ENCODE measurements around the gene EVA1C. TPM values are rescaled to one million over a fixed set of nuclear protein-coding genes. Genes with fewer than 3 reads are reported as not detected.

The EVA1C gene
- total RNA-seq, 1 donor from 2014 or later, result 7.6 TPM

DNA sequence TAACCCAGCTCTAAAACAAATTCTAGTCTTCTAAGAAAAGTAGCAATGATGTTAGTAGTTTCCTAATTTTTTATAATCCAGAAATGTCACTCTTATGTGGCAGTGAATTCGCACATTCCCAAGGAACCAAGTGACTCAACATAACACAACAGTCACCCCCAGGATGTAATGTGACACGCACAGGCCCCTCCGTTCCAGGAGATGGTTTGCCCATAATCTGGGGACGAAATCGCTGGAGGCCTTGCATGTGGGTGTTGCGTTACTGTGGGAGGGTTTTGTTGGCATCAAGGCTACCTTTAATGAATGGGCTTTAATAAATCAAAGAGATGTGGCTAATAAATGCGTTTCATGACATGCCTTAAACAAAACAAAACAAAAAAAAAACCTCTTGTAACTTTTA, 50.9 kb downstream of the EVA1C start:
- no peak overlapping the region for H3K4me3 Mint-ChIP-seq
- intact Hi-C loops (cut with micrococcal nuclease), result no loop called here

DNA sequence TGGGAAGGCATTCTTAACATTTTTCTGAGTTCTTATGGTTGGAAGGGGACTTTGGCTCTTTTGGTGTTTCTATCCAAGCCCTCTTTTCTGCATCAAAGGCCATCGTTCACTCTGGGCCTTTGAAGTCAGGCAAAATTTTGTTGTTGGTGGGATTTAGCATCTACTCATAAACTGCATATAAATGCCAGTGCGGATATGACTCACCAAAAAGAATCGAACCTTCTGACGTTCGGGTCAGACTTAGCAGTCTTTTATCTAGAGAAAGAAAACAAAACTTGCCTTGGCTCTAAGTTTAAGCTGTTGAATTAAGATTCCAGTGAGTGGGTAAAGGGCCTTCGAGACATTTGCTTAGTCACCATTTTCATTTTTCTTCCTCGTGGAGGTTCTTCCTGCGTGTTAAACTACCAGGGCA, 51.4 kb downstream of the EVA1C start:
- Mint-ChIP-seq H3K9me3 (no peaks in the 10 kb centered on the region), H3K4me1 (ENCODE audit: low read depth) (no peaks in the 10 kb centered on the region), H3K36me3 (ENCODE audit: low read depth) (no peaks in the 10 kb centered on the region), H3K27ac (no peak overlapping the region), H3K4me3 (no peak overlapping the region), H3K27me3 (ENCODE audit: insufficient read depth) (no peaks in the 10 kb centered on the region)
- no peak for DNase-seq (ENCODE audit: low spot score)
- intact Hi-C loops (cut with micrococcal nuclease), result no loop called here

More for the DNA sequence above, 50.9 kb downstream of the EVA1C start:
- no peaks in the 10 kb centered on the region for H3K27me3 Mint-ChIP-seq (ENCODE audit: insufficient read depth)
- no peaks in the 10 kb centered on the region for H3K9me3 Mint-ChIP-seq
- no peak for DNase-seq (ENCODE audit: low spot score)
- H3K27ac Mint-ChIP-seq, result no peak overlapping the region
- no peaks in the 10 kb centered on the region for H3K36me3 Mint-ChIP-seq (ENCODE audit: low read depth)
- no peaks in the 10 kb centered on the region for H3K4me1 Mint-ChIP-seq (ENCODE audit: low read depth)

DNA sequence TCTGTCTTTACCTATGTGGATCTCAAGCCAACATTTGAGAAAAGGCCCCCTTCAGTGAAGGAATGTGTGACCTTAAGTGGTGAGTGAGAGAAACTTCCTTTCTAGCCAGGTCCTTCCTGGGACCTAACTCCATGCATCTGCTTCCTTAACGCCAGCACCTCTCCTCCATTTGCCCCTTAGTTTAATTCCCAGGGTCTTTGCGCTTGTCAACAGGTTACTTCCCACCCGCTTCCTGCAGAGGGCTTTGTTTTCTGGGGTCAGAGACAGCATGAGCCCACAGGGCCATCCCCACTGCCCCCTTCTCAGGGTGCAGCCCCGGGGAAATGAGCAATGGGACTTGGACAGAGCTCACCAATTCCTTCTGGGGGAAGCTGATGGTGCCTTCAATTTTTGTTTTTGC, 54.8 kb downstream of the EVA1C start:
- no peaks in the 10 kb centered on the region for H3K4me1 Mint-ChIP-seq (ENCODE audit: low read depth)
- H3K4me3 Mint-ChIP-seq, result no peak overlapping the region
- intact Hi-C loops (cut with micrococcal nuclease), result no loop called here
- no peak for DNase-seq (ENCODE audit: low spot score)
- H3K27ac Mint-ChIP-seq, result no peak overlapping the region
- no peaks in the 10 kb centered on the region for H3K27me3 Mint-ChIP-seq (ENCODE audit: insufficient read depth)
- no peaks in the 10 kb centered on the region for H3K9me3 Mint-ChIP-seq
- no peaks in the 10 kb centered on the region for H3K36me3 Mint-ChIP-seq (ENCODE audit: low read depth)

DNA sequence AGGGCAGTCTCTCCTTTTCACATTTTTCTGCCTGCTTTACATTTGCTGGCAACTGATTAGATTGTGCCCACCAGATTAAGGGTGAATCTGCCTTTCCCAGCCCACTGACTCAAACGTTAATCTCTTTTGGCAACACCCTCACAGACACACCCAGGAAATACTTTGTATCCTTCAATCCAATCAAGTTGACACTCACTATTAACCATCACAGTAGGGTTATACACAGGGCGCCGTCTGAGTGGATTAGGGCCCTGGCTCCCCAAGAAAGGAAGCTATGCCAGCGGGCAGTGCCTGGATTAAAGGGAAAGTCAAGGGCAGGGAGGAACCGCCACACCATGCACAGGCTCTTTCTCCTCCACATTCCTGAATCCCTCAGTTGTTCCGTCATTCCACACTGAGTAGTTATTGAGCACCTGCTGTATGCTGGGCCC, 56.2 kb downstream of the EVA1C start:
- Mint-ChIP-seq H3K9me3 (no peaks in the 10 kb centered on the region), H3K27ac (no peak overlapping the region), H3K4me3 (no peak overlapping the region), H3K36me3 (ENCODE audit: low read depth) (no peaks in the 10 kb centered on the region), H3K4me1 (ENCODE audit: low read depth) (no peaks in the 10 kb centered on the region), H3K27me3 (ENCODE audit: insufficient read depth) (no peaks in the 10 kb centered on the region)
- DNase-seq (ENCODE audit: low spot score), result no peak
- intact Hi-C loops (cut with micrococcal nuclease), result no loop called here

DNA sequence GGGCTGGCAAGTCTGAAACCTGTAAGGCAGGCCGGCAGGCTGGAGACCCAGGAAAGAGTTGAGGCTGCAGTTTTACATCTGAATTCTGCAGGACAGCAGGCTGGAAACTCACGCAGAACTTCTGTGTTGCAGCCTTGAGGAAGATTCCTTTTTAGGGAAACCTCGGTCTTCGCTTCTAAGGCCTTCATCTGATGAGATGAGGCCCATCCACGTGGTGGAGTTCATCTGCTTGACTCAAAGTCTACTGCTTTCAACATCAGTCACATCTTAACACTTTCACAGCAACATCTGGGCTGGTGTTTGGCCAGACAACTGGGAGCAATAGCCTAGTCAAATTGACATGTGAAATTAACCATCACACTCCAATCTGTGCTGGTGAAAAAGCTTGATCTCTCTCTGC, 57.1 kb downstream of the EVA1C start:
- no peaks in the 10 kb centered on the region for H3K4me1 Mint-ChIP-seq (ENCODE audit: low read depth)
- DNase-seq (ENCODE audit: low spot score), result no peak
- H3K9me3 Mint-ChIP-seq, result no peaks in the 10 kb centered on the region
- H3K36me3 Mint-ChIP-seq (ENCODE audit: low read depth), result no peaks in the 10 kb centered on the region
- no peak overlapping the region for H3K27ac Mint-ChIP-seq
- H3K27me3 Mint-ChIP-seq (ENCODE audit: insufficient read depth), result no peaks in the 10 kb centered on the region
- no peak overlapping the region for H3K4me3 Mint-ChIP-seq
- intact Hi-C loops (cut with micrococcal nuclease), result no loop called here

DNA sequence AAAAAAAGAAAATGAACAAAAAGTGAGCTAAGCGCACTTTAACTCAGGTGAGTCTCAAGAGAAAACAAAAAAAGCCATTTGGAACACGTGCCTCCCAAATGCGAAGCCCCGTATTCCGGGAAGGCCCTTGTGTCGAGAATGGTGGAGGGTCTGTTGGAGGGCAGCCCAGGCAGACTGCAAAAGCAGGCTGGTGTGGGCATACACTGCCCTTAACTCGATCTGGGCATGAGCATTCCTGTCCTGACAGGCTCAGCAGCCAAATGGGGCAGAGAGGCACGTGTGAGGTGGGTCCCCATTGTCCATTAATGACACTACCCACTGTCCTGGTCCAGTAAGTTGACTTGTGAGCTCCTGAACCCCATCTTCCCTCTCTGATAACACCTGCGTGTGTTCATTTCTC, 57.7 kb downstream of the EVA1C start:
- intact Hi-C loops (cut with micrococcal nuclease), result no loop called here
- DNase-seq (ENCODE audit: low spot score), result no peak
- no peaks in the 10 kb centered on the region for H3K9me3 Mint-ChIP-seq
- no peak overlapping the region for H3K4me3 Mint-ChIP-seq
- no peak overlapping the region for H3K27ac Mint-ChIP-seq
- H3K27me3 Mint-ChIP-seq (ENCODE audit: insufficient read depth), result no peaks in the 10 kb centered on the region
- H3K36me3 Mint-ChIP-seq (ENCODE audit: low read depth), result no peaks in the 10 kb centered on the region
- no peaks in the 10 kb centered on the region for H3K4me1 Mint-ChIP-seq (ENCODE audit: low read depth)

DNA sequence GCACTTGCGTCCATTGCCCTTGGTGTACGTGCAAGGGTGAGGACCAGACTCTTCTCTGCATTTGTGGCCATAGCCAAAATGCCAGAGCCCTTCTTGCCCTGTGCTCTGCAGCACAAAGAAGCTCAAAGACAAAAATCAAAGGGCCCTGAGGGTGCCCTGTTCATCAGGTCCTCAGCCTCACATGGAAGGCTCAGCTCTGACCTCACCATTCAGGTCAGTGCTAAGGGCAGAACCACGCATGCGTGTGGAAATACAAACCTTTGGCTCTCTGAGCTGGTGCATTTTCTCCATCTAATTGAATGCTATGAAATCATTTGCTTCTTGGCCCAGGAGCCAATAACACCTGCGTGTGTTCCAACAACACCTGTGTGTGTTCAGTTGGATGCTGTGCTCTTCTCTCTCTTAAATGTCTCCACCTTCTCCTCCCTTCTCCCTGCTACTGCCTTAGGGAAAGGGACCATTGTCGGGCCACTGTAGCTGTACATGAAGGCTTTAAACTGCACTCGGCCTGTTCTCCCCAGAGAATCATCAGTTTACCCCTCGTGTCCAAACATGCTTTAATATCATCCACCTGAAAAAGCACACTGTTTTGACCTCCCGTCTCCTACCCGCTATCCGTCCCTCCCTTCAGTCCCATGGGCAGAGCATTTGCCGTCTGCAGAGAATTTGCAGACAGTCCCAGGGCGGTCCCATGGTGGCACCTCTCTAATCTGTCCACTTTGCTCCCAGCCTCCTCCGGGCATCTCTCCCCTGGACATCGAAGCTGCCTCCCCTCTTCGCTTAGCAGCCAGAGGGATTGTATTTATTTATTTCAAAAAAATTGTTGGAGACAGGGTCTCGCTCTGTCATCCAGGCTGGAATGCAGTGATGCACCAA, 60.6 kb downstream of the EVA1C start:
- Mint-ChIP-seq H3K9me3 (no peaks in the 10 kb centered on the region), H3K4me3 (no peak overlapping the region), H3K36me3 (ENCODE audit: low read depth) (no peaks in the 10 kb centered on the region), H3K27ac (no peak overlapping the region), H3K27me3 (ENCODE audit: insufficient read depth) (no peaks in the 10 kb centered on the region), H3K4me1 (ENCODE audit: low read depth) (no peaks in the 10 kb centered on the region)
- intact Hi-C loops (cut with micrococcal nuclease), result no loop called here
- DNase-seq (ENCODE audit: low spot score), result no peak

DNA sequence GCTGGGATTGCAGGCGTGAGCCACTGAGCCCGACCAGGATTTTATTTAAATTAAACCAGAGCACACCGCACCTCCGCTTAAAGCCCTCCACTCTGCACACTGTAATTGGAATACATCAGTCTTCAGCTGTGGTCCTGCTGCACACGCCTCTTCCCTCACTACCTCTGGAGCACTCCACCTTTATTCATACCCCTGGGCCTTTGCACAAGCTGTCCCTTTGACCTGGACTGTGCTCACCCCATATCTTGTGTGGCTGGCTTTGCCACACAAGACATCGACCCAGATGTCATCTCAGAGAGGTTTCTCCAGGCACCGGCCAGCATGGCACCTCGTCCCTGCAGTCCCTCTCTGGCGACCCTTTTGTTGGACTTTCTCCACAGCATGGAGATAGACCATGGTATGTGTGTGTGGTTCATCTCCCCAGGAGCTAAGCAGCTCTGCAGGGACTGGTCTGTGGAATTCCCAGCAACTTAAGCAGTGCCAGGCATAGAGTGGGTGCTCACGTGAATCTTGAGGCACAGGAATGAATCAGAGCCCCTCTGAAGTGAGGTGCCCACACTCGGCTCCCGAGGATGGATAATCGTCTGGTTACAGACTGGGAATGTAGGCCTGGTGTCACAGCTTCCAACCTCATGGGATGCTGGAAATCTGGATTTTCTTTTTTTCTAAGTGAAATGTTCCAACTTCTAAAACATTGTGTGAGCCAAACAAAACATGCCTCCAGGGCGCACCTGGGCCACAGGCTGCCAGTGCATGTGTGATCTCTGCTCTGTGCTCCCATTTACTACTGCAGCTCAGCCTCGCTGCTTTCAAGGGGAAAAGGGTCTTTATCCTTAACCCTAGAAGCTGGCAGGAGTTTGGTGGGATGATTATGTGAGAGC, 61.9 kb downstream of the EVA1C start:
- peaks cover 8% of the 10 kb centered on the region for H3K4me1 Mint-ChIP-seq (ENCODE audit: low read depth)
- H3K4me3 Mint-ChIP-seq, result no peak overlapping the region
- no peak for DNase-seq (ENCODE audit: low spot score)
- intact Hi-C loops (cut with micrococcal nuclease), result no loop called here
- H3K9me3 Mint-ChIP-seq, result no peaks in the 10 kb centered on the region
- H3K27me3 Mint-ChIP-seq (ENCODE audit: insufficient read depth), result no peaks in the 10 kb centered on the region
- no peak overlapping the region for H3K27ac Mint-ChIP-seq
- H3K36me3 Mint-ChIP-seq (ENCODE audit: low read depth), result no peaks in the 10 kb centered on the region

DNA sequence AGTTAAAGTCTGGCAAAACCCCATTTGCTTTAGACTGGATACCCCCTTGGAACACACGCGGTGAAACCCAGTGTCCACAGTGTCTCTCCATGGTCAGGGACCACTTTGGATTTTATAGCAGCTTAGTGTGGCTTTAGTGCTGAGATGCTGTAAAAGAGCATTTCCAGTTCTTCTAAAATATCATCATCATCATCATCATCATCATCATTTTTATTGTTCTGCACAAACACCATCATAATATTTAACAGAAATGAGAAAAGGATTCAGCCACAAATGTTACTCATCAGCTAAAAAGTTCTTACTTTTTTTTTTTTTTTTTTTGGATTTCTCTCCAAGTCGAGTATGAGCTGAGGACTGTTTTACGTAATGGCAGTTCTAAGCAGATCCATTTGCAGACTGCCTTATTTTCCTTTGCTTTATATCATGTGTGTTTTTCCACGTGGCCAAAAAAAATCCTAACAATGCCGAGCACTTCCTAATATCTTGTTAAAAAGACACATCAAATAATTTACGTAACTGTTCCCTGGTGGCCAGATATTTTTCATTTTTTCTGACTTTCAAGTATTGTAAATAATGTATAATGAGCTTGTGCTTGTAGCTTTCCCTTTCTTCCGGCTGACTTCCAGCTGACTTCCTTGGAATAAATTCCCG, 62.8 kb downstream of the EVA1C start:
- no peaks in the 10 kb centered on the region for H3K9me3 Mint-ChIP-seq
- H3K27me3 Mint-ChIP-seq (ENCODE audit: insufficient read depth), result no peaks in the 10 kb centered on the region
- no peak for DNase-seq (ENCODE audit: low spot score)
- H3K27ac Mint-ChIP-seq, result no peak overlapping the region
- intact Hi-C loops (cut with micrococcal nuclease), result no loop called here
- no peak overlapping the region for H3K4me3 Mint-ChIP-seq
- H3K36me3 Mint-ChIP-seq (ENCODE audit: low read depth), result no peaks in the 10 kb centered on the region
- peaks cover 9% of the 10 kb centered on the region for H3K4me1 Mint-ChIP-seq (ENCODE audit: low read depth)

DNA sequence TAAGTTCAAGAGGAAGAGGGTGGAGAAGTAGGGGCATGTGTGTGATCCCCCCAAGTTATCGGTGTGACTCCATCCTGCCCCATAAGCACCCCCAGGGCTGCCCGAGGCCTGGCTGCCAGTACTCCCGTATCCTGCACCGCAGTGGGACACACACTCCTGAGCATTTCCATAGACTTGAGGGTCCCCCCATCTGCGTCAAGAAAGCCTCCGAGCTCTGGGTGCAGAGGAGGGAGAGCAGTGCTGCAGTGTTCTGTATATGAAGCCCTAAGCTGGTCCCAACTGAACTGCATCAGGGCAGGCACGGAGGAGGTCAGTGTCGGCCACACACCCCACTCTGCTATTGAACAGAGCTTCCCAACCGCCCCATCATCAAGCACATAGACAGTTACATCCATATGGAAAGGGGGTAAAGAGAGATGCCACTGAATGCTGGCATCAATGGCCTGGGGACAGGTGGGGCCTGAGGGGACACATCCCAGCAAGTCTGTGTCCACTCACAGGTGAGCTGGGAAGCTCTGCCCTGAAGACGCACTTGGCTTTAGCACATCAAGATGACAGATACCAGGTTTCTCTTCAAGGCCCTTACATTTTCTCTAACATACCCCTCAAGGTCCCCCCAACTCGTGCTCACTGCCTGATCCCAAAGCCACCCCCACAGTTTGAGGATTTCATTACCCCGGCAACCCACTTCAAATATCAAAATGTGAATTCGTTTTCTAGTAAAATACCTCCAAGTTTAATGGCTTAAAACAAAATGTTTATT, 64.3 kb downstream of the EVA1C start:
- no peaks in the 10 kb centered on the region for H3K9me3 Mint-ChIP-seq
- H3K27me3 Mint-ChIP-seq (ENCODE audit: insufficient read depth), result no peaks in the 10 kb centered on the region
- peaks cover 9% of the 10 kb centered on the region for H3K4me1 Mint-ChIP-seq (ENCODE audit: low read depth)
- no peak overlapping the region for H3K27ac Mint-ChIP-seq
- no peaks in the 10 kb centered on the region for H3K36me3 Mint-ChIP-seq (ENCODE audit: low read depth)
- intact Hi-C loops (cut with micrococcal nuclease), result no loop called here
- H3K4me3 Mint-ChIP-seq, result no peak overlapping the region
- DNase-seq (ENCODE audit: low spot score), result no peak

DNA sequence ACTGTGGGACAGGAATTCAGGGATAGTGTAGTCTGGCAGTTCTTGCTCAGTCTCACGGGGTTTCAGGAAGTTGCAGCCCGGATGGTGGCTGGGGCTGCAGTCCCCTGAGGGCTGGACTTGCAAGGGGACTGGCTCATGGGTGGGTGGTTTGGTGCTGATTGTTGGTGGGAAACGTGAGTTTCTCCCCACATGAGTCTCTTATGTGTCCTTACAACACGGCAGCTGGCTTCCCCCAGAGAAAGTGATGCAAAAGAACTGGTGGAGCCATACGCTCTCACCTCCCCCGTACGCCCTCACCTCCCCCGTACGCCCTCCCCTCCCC, 64.9 kb downstream of the EVA1C start:
- Mint-ChIP-seq H3K4me3 (no peak overlapping the region), H3K4me1 (ENCODE audit: low read depth) (peaks cover 9% of the 10 kb centered on the region), H3K27me3 (ENCODE audit: insufficient read depth) (no peaks in the 10 kb centered on the region), H3K9me3 (no peaks in the 10 kb centered on the region), H3K27ac (no peak overlapping the region), H3K36me3 (ENCODE audit: low read depth) (no peaks in the 10 kb centered on the region)
- intact Hi-C loops (cut with micrococcal nuclease), result no loop called here
- DNase-seq (ENCODE audit: low spot score), result no peak

DNA sequence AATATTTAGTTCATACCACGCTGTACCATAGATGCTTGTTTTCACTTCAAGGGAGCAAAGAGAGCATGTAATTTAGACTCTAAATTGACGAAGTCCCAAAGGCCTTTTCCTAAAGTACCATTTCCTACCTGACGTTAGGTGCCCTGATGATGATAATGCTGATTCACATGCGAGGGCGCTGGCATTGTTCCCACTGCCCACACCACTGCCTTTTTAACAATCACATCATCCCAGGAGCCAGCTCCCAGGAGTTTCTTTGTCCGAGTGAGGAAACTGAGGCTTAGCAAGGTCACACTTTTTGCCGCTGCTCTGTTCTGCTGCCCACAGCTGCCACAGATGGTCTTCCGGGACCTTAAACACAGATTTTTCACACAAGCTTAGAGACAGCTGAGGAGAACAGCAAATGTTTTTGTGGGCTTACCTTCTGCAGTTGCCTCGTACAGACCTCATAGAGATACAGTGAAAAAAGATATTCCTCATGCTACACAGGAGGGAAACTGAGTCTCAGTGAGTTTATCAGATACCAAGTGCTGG, 69.4 kb downstream of the EVA1C start:
- no peaks in the 10 kb centered on the region for H3K27me3 Mint-ChIP-seq (ENCODE audit: insufficient read depth)

More for the DNA sequence above, 69.4 kb downstream of the EVA1C start:
- Mint-ChIP-seq H3K4me3 (no peak overlapping the region), H3K9me3 (no peaks in the 10 kb centered on the region), H3K27ac (no peak overlapping the region), H3K36me3 (ENCODE audit: low read depth) (no peaks in the 10 kb centered on the region), H3K4me1 (ENCODE audit: low read depth) (peaks cover 9% of the 10 kb centered on the region)
- DNase-seq (ENCODE audit: low spot score), result no peak
- intact Hi-C loops (cut with micrococcal nuclease), result no loop called here

All from activated T-helper 1 cell treated with anti-CD3 and anti-CD28 coated beads, Interleukin-12 subunit alpha, Interleukin-12 subunit beta, Interleukin-2, Interleukin-4 antibody, amounts not matched to agents 30 ng/mL and 10 ng/mL and 1 ng/mL, durations not matched to agents 14 hours and 24 hours and 36 hours (primary cell).